H1 (cell line): ENCODE measurements around the gene RTN4RL1. TPM values are rescaled to one million over a fixed set of nuclear protein-coding genes. Genes with fewer than 3 reads are reported as not detected.

Experiments
- CTCF ChIA-PET: fragments of 300-600 bp; sonication (Branson Sonifier 250); formaldehyde crosslinking; loops from one replicate; lab custom pipeline; 2021; ENCODE audit not compliant: partially characterized antibody; lab: Charles Lee
- POLR2A ChIA-PET: fragments of 300-600 bp; sonication (Branson Sonifier 250); formaldehyde crosslinking; loops from one replicate; lab custom pipeline; 2021; ENCODE audit warnings: inconsistent platforms; ENCODE audit not compliant: partially characterized antibody; lab: Charles Lee
- DNase-seq, 2 experiments: peaks; one replicate each; pipeline versions ENCODE4 v3.0.0 to v3.0.0-alpha.2; 2010 to 2022; ENCODE audit warnings: low spot score in 2 of 2, low read depth in 1 of 2, mixed read lengths in 1 of 2
- FAIRE-seq: peaks from 2 replicates; lab custom pipeline; 2011; peaks lifted over from hg19 to GRCh38; lab: Jason Lieb, UNC
- H2AFZ ChIP-seq: 2 replicates; pipeline ENCODE4 v1.8.1; 2012; ENCODE audit warnings: low read length, inconsistent platforms
- H2AK5ac ChIP-seq: 2 replicates; pipeline ENCODE4 v1.6.1; 2013; ENCODE audit warnings: low read depth, low read length
- H2BK120ac ChIP-seq: replicated peaks from 2 replicates; pipeline ENCODE3; 2013; ENCODE audit warnings: low read depth, low read length, inconsistent platforms
- H2BK12ac ChIP-seq: 2 replicates; pipeline ENCODE4 v1.6.1; 2013; ENCODE audit warnings: low read depth, low read length
- H2BK15ac ChIP-seq: 2 replicates; pipeline ENCODE4 v1.6.1; 2013; ENCODE audit warnings: low read length
- H2BK20ac ChIP-seq: 2 replicates; pipeline ENCODE4 v1.6.1; 2013; ENCODE audit warnings: low read length
- H2BK5ac ChIP-seq: 2 replicates; pipeline ENCODE4 v1.6.1; 2013; ENCODE audit warnings: low read depth, low read length
- H3K14ac ChIP-seq: 2 replicates; pipeline ENCODE4 v1.6.1; 2013; ENCODE audit warnings: inconsistent platforms; ENCODE audit not compliant: insufficient read length
- H3K18ac ChIP-seq: 2 replicates; pipeline ENCODE4 v1.6.1; 2013; ENCODE audit warnings: low read length; ENCODE audit errors: extremely low read depth
- H3K23ac ChIP-seq: 2 replicates; pipeline ENCODE4 v1.6.1; 2013; ENCODE audit warnings: inconsistent platforms; ENCODE audit not compliant: insufficient read length
- H3K23me2 ChIP-seq: 2 replicates; pipeline ENCODE4 v1.6.1; 2013; ENCODE audit warnings: low read depth, low read length
- H3K27ac ChIP-seq: 2 replicates; pipeline ENCODE4 v1.6.1; 2011; ENCODE audit warnings: low read depth, low read length, inconsistent platforms
- H3K27me3 ChIP-seq, 4 experiments: replicated peaks in 1 of 4; 1 replicate in 1 of 4; 2 replicates in 3 of 4; pipeline versions ENCODE4 v1.6.1 to v1.8.1; 2011 to 2013; ENCODE audit warnings: low read length in 3 of 4, mild to moderate bottlenecking in 3 of 4, inconsistent platforms in 2 of 4, mixed read lengths in 2 of 4, moderate library complexity in 1 of 4; ENCODE audit not compliant: control insufficient read depth in 3 of 4, insufficient read depth in 3 of 4; ENCODE audit errors: extremely low read depth in 1 of 4
- H3K36me3 ChIP-seq, 4 experiments: 2 replicates each; pipeline versions ENCODE4 v1.6.1 to v1.8.1; 2011 to 2013; ENCODE audit warnings: mild to moderate bottlenecking in 4 of 4, low read length in 3 of 4, moderate library complexity in 2 of 4, control low read depth in 1 of 4, inconsistent platforms in 1 of 4; ENCODE audit not compliant: insufficient read depth in 4 of 4, control insufficient read depth in 2 of 4
- H3K4ac ChIP-seq: replicated peaks from 2 replicates; pipeline ENCODE3; 2013; ENCODE audit warnings: low read length, low read depth, mixed read lengths, inconsistent platforms; ENCODE audit not compliant: insufficient read length
- H3K4me1 ChIP-seq, 4 experiments: replicated peaks in 1 of 4; 1 replicate in 1 of 4; 2 replicates in 3 of 4; pipeline versions ENCODE4 v1.6.1 to v1.8.1; 2011 to 2013; ENCODE audit warnings: low read length in 3 of 4, inconsistent platforms in 2 of 4, mixed read lengths in 1 of 4; ENCODE audit not compliant: insufficient read depth in 4 of 4, control insufficient read depth in 3 of 4
- H3K4me2 ChIP-seq, 2 experiments: 2 replicates each; pipeline versions ENCODE4 v1.6.1 to v1.8.1; 2011 to 2013; ENCODE audit warnings: low read depth in 2 of 2, low read length in 2 of 2, control low read depth in 1 of 2, inconsistent platforms in 1 of 2, mild to moderate bottlenecking in 1 of 2; ENCODE audit not compliant: insufficient read depth in 1 of 2
- H3K4me3 ChIP-seq, 4 experiments: fragments of 200-600, 300-600 bp in 1 of 4; sonication (generic), shearing (Covaris generic), sonication (Bioruptor Twin) in 1 of 4; 2 replicates each; pipeline versions ENCODE4 v1.5.1 to v1.8.1; 2011 to 2016; ENCODE audit warnings: low read length in 4 of 4, low read depth in 3 of 4, control low read depth in 2 of 4, inconsistent platforms in 2 of 4, mild to moderate bottlenecking in 2 of 4, mixed read lengths in 1 of 4, moderate library complexity in 1 of 4; ENCODE audit not compliant: insufficient read depth in 2 of 4; ENCODE audit errors: extremely low read depth in 1 of 4
- H3K56ac ChIP-seq: replicated peaks from 2 replicates; pipeline ENCODE3; 2013; ENCODE audit warnings: low read depth, mild to moderate bottlenecking, mixed read lengths, low read length, inconsistent platforms; ENCODE audit not compliant: insufficient read length
- H3K79me1 ChIP-seq: 2 replicates; pipeline ENCODE4 v1.6.1; 2013; ENCODE audit warnings: low read depth, low read length, control low read depth
- H3K79me2 ChIP-seq, 2 experiments: 2 replicates each; pipeline versions ENCODE4 v1.6.1 to v1.8.1; 2012 to 2013; ENCODE audit warnings: low read length in 2 of 2, mild to moderate bottlenecking in 2 of 2, inconsistent platforms in 1 of 2; ENCODE audit not compliant: insufficient read depth in 2 of 2, control insufficient read depth in 1 of 2
- H3K9ac ChIP-seq, 4 experiments: replicated peaks in 1 of 4; 1 replicate in 1 of 4; 2 replicates in 3 of 4; pipeline versions ENCODE4 v1.6.1 to v1.8.1; 2011 to 2013; ENCODE audit warnings: low read depth in 3 of 4, low read length in 3 of 4, control low read depth in 2 of 4, mild to moderate bottlenecking in 2 of 4, moderate library complexity in 2 of 4, inconsistent platforms in 1 of 4; ENCODE audit errors: extremely low read depth in 1 of 4
- H3K9me3 ChIP-seq, 2 experiments: 2 replicates each; pipeline versions ENCODE4 v1.6.1 to v1.8.1; 2012 to 2013; ENCODE audit warnings: mild to moderate bottlenecking in 2 of 2, moderate library complexity in 2 of 2, control low read depth in 1 of 2, inconsistent platforms in 1 of 2, low read depth in 1 of 2, low read length in 1 of 2, mixed read lengths in 1 of 2; ENCODE audit not compliant: insufficient read depth in 2 of 2
- H4K20me1 ChIP-seq, 2 experiments: replicated peaks in 1 of 2; 2 replicates each; pipeline versions ENCODE3 to v1.8.1; 2011 to 2013; ENCODE audit warnings: inconsistent platforms in 2 of 2, low read length in 2 of 2, mild to moderate bottlenecking in 1 of 2; ENCODE audit not compliant: insufficient read depth in 2 of 2, control insufficient read depth in 1 of 2
- H4K5ac ChIP-seq: 2 replicates; pipeline ENCODE4 v1.6.1; 2013; ENCODE audit warnings: low read length, low read depth, mixed read lengths, inconsistent platforms; ENCODE audit not compliant: insufficient read length
- H4K8ac ChIP-seq: 2 replicates; pipeline ENCODE4 v1.8.0; 2013; ENCODE audit warnings: mild to moderate bottlenecking, moderate library complexity, low read length, inconsistent platforms; ENCODE audit not compliant: insufficient read depth; ENCODE audit errors: extremely low read depth
- H4K91ac ChIP-seq: replicated peaks from 2 replicates; pipeline ENCODE3; 2013; ENCODE audit warnings: low read length, mixed read lengths, inconsistent platforms; ENCODE audit not compliant: insufficient read length
- CBX5 ChIP-seq: fragments of 300-800, 300-1000 bp; sonication (generic); IDR thresholded peaks from 2 replicates; pipeline ENCODE4 v1.7.1; 2016; ENCODE audit warnings: antibody characterized with exemption, low read length, low read depth
- CBX8 ChIP-seq: fragments of 300-800, 300-1000 bp; sonication (generic); IDR thresholded peaks from 2 replicates; pipeline ENCODE4 v1.7.1; 2016; ENCODE audit warnings: low read depth, low read length, borderline replicate concordance
- CEBPB ChIP-seq: IDR thresholded peaks from 2 replicates; pipeline ENCODE4 v1.6.1; 2012; ENCODE audit warnings: low read depth, low read length
- POLR2AphosphoS5 ChIP-seq: IDR thresholded peaks from 2 replicates; pipeline ENCODE4 v1.6.1; 2011; ENCODE audit warnings: low read depth, low read length
- SAP30 ChIP-seq: fragments of 300-600 bp; sonication (generic); IDR thresholded peaks from 2 replicates; pipeline ENCODE4 v1.7.1; 2012; ENCODE audit warnings: low read length, moderate library complexity, mild to moderate bottlenecking, inconsistent platforms; ENCODE audit not compliant: insufficient read depth, insufficient replicate concordance
- SP4 ChIP-seq: IDR thresholded peaks from 2 replicates; pipeline ENCODE4 v1.6.1; 2012; ENCODE audit warnings: low read length, inconsistent platforms
- WGBS, 2 experiments: shearing (Covaris generic) in 1 of 2; methylation state at CpG; one replicate each; pipeline versions ENCODE4 v1.1.6 to v1.1.7; 2013 to 2015; ENCODE audit warnings: low lambda C conversion rate in 2 of 2, mixed read lengths in 2 of 2, inconsistent platforms in 1 of 2, low coverage in 1 of 2, missing lambda C conversion rate in 1 of 2; ENCODE audit not compliant: insufficient replicate concordance in 2 of 2, insufficient coverage in 1 of 2, insufficient read length in 1 of 2; ENCODE audit errors: extremely low coverage in 1 of 2, missing lambda C conversion rate in 1 of 2; 5-methylcytosine and 5-hydroxymethylcytosine counted together
- polyA plus RNA-seq, 7 experiments: library from polyadenylated mRNA; depleted of rRNA in 3 of 7; stranded (reverse) in 5 of 7; unstranded in 2 of 7; fragments of >200 nt in 5 of 7; fragments of 200-250 nt in 2 of 7; gene quantifications; 1 replicate in 5 of 7; 2 replicates in 1 of 7; 4 replicates in 1 of 7; pipeline versions ENCODE4 v1.2.1 to v1.2.3, GENCODE V29; 2011 to 2013; ENCODE audit warnings: missing spikeins in 2 of 7, mixed read lengths in 2 of 7
- total RNA-seq: library from RNA; stranded (reverse); fragmentation: NEBNext Ultra II Directional; extraction: Animal tissue kit (Norgen Biotek cat#: 25700); gene quantifications from 2 replicates; pipeline ENCODE4 v1.2.1, GENCODE V29; 2021
- TF ChIP-seq, protein P1 (sequence below): IDR thresholded peaks from 2 replicates; pipeline ENCODE4 v1.6.1; 2011; ENCODE audit warnings: low read depth, mild to moderate bottlenecking, low read length; ENCODE audit not compliant: insufficient read depth
- TF ChIP-seq, protein P2 (sequence below), 3 experiments: IDR thresholded peaks; 1 replicate in 2 of 3; 2 replicates in 1 of 3; pipeline versions ENCODE4 v1.5.1 to v1.6.1; 2011; ENCODE audit warnings: low read length in 3 of 3, mild to moderate bottlenecking in 3 of 3, inconsistent platforms in 2 of 3, low read depth in 1 of 3, moderate library complexity in 1 of 3; ENCODE audit not compliant: insufficient read depth in 1 of 3; ENCODE audit errors: control extremely low read depth in 1 of 3
- TF ChIP-seq, protein P3 (sequence below): IDR thresholded peaks from 2 replicates; pipeline ENCODE4 v1.6.1; 2012; ENCODE audit warnings: low read length, inconsistent platforms

The RTN4RL1 gene
- total and polyA plus RNA-seq, 2 of the 8 experiments (the other 6 are each of a cell fraction or from before 2014, with no cell fraction given) = 0.09 TPM; not detected in 1

DNA sequence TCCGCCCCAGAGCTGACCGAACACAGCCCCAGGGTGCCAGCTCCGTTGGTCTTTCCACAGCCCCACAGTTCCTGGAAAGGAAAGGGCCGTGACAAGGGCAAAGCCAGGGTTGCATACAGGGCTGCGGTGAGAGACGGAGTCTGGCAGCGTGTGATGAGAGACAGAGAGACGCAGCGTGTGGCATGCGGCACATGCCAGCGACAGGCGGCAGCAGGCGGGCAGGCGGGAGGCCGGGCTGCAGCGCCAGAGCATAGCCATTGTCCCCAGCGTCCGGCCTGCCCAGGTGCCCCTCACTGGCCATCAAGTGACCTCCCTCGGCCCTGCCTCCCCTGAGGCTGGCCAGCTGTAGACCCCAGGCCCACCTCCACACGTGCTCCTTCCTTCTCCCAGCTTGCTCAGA is 8.6 kb downstream of the RTN4RL1 start:
- no peak for FAIRE-seq
- H4K8ac ChIP-seq = no peak overlapping the region
- CTCF ChIA-PET = interaction anchor here (1.0 kb wide), 1 partner anchor 43 kb away, joined by 5 read pairs; no protein-coding TSS in a partner anchor
- no peak for TF ChIP-seq CBX5
- no peak for TF ChIP-seq CEBPB
- no peak for TF ChIP-seq SP4
- TF ChIP-seq, protein P1, sequence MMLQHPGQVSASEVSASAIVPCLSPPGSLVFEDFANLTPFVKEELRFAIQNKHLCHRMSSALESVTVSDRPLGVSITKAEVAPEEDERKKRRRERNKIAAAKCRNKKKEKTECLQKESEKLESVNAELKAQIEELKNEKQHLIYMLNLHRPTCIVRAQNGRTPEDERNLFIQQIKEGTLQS = no peak
- TF ChIP-seq, protein P2, sequence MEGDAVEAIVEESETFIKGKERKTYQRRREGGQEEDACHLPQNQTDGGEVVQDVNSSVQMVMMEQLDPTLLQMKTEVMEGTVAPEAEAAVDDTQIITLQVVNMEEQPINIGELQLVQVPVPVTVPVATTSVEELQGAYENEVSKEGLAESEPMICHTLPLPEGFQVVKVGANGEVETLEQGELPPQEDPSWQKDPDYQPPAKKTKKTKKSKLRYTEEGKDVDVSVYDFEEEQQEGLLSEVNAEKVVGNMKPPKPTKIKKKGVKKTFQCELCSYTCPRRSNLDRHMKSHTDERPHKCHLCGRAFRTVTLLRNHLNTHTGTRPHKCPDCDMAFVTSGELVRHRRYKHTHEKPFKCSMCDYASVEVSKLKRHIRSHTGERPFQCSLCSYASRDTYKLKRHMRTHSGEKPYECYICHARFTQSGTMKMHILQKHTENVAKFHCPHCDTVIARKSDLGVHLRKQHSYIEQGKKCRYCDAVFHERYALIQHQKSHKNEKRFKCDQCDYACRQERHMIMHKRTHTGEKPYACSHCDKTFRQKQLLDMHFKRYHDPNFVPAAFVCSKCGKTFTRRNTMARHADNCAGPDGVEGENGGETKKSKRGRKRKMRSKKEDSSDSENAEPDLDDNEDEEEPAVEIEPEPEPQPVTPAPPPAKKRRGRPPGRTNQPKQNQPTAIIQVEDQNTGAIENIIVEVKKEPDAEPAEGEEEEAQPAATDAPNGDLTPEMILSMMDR (IDR thresholded peaks at IDR 0.05; ENCODE audit: control extremely low read depth in 1 of 3, insufficient read depth in 1 of 3, low read depth in 1 of 3, low read length in 3 of 3) = no peak
- TF ChIP-seq CBX8 = no peak
- TF ChIP-seq SAP30 = no peak
- TF ChIP-seq, protein P3, sequence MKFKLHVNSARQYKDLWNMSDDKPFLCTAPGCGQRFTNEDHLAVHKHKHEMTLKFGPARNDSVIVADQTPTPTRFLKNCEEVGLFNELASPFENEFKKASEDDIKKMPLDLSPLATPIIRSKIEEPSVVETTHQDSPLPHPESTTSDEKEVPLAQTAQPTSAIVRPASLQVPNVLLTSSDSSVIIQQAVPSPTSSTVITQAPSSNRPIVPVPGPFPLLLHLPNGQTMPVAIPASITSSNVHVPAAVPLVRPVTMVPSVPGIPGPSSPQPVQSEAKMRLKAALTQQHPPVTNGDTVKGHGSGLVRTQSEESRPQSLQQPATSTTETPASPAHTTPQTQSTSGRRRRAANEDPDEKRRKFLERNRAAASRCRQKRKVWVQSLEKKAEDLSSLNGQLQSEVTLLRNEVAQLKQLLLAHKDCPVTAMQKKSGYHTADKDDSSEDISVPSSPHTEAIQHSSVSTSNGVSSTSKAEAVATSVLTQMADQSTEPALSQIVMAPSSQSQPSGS = no peak
- TF ChIP-seq POLR2AphosphoS5 = no peak

More for the DNA sequence above, 8.6 kb downstream of the RTN4RL1 start:
- 89% methylated on average over 20 of the region's 20 CpGs; no CpG with 5 or more reads in 1 of the 2 experiments for WGBS, 2 experiments
- H3K27me3 ChIP-seq = peaks cover 0 to 37% (median 29%) of the 10 kb centered on the region in 4 experiments; a peak in 6 of 7 replicates
- H3K23me2 ChIP-seq = no peaks in the 10 kb centered on the region
- H3K27ac ChIP-seq = no peak overlapping the region
- H3K14ac ChIP-seq = no peak overlapping the region
- H3K4me1 ChIP-seq = peaks cover 0 to 8% (median 2%) of the 10 kb centered on the region in 4 experiments; a peak in 3 of 7 replicates
- H3K4me3 ChIP-seq = no peak overlapping the region
- peaks cover 0 to 2% of the 10 kb centered on the region in 2 experiments for H4K20me1 ChIP-seq
- H2AFZ ChIP-seq = no peak overlapping the region
- no peak overlapping the region for H3K4ac ChIP-seq
- H3K9me3 ChIP-seq = no peaks in the 10 kb centered on the region
- no peak overlapping the region for H4K5ac ChIP-seq
- H3K23ac ChIP-seq = no peak overlapping the region
- no peak overlapping the region for H2BK12ac ChIP-seq
- H2BK5ac ChIP-seq = no peak overlapping the region
- H3K79me1 ChIP-seq = no peaks in the 10 kb centered on the region
- no peaks in the 10 kb centered on the region for H3K36me3 ChIP-seq
- no peak for DNase-seq
- no peak overlapping the region for H2BK20ac ChIP-seq
- H3K4me2 ChIP-seq = no peak overlapping the region
- H2BK15ac ChIP-seq = no peak overlapping the region
- no peak overlapping the region for H3K18ac ChIP-seq
- no peak overlapping the region for H2AK5ac ChIP-seq
- H2BK120ac ChIP-seq = no peak overlapping the region
- no peak overlapping the region for H4K91ac ChIP-seq
- H3K9ac ChIP-seq = no peak overlapping the region; a peak in 1 of 7 replicates
- POLR2A ChIA-PET = interaction anchor here (1.0 to 1.1 kb wide), 2 partner anchors 8 to 24 kb away, joined by 3 to 4 read pairs; partner anchors contain the start of gene RTN4RL1
- H3K56ac ChIP-seq = no peak overlapping the region
- no peaks in the 10 kb centered on the region for H3K79me2 ChIP-seq
